Fibroblast of skin of right biceps (primary cell): ENCODE measurements around the gene SETD6.
A peak's percentile ranks its signal among the peaks of the same experiment; 100 is the strongest.
"Not testable (repeated sequence)": the region's sequence is repeated elsewhere in the genome, so short reads cannot be mapped to it uniquely, and the experiment has no call there.

Experiments
- DNase-seq: peaks from one replicate; pipeline ENCODE4 v3.0.0-alpha.2; 2013

Gene SETD6

GRCh38 chr16:58548378-58548777 is 33.1 kb downstream of the SETD6 start:
- DNase-seq = no peak

GRCh38 chr16:58551496-58551895 is 36.2 kb downstream of the SETD6 start:
- DNase-seq = no peak

DNA sequence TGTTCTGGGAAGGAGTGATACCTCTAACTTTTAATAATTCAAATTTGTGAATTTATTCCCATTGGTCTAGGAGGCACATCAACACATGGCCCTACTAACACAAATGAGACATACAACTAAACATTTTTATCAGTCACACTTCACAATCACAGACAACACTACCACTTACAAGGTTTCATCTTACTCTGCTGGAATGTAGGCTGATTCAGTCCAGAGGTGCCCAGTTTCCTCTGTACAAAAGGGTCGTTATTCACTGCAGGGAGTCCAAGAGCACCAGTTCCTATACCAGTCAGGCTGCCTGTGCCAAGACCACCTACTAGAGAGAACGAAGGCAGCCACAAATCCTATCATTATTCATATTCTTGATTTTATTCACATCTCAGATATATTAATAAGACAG is 41.4 kb downstream of the SETD6 start:
- DNase-seq = no peak

- DNase-seq = peak; percentile 69
These were observed 47.9 kb downstream of the SETD6 start for GRCh38 chr16:58563235-58563634.

DNA sequence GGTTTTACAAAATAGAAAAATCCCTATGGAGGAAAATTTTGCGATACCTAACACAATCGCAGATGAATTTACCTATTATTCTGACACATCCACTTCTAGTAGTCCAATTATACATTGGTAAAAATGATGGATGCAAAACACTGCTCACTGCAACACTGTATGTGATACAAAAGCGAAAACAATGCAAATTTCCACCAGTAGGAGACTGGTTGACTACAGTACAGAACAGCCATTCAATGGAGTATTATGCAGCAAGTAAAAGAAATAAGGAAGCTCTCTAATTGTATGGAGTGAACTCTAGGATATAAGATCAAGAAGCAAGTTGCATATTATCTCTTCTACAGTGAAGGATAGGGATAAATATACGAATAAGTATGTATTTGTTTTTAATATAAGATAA is 48.5 kb downstream of the SETD6 start:
- no peak for DNase-seq

GRCh38 chr16:58565697-58566096 is 50.4 kb downstream of the SETD6 start:
- not testable (repeated sequence) for DNase-seq
